ENCODE data around the gene SPSB2. TPM values are rescaled to one million over a fixed set of nuclear protein-coding genes. Genes with fewer than 3 reads are reported as not detected.
"Not testable (repeated sequence)": the region's sequence is repeated elsewhere in the genome, so short reads cannot be mapped to it uniquely, and the experiment has no call there.

Gene SPSB2
- total RNA-seq, 1 experiment from 2014 or later, result 10.8 TPM

DNA sequence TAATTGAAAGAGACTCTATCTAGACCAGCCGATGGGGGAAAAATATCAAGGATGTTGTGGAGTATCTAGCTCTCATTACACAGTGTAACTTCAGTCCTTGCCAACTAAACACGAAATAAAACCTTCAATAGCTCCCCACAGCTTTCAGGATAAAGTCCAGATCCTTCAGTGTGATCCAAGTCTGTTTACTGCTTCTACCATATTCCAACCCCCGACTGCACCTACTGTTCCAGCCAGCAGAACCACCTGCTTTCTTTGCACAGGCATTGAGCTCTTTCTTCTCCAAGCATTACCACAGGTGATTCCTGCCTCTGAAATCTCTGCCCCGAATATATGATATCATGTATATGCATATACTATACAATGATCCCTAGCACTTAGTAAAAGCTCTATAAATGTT is 29.3 kb upstream of the SPSB2 start:
- DNase-seq (ENCODE audit: low spot score), result no peak

DNA sequence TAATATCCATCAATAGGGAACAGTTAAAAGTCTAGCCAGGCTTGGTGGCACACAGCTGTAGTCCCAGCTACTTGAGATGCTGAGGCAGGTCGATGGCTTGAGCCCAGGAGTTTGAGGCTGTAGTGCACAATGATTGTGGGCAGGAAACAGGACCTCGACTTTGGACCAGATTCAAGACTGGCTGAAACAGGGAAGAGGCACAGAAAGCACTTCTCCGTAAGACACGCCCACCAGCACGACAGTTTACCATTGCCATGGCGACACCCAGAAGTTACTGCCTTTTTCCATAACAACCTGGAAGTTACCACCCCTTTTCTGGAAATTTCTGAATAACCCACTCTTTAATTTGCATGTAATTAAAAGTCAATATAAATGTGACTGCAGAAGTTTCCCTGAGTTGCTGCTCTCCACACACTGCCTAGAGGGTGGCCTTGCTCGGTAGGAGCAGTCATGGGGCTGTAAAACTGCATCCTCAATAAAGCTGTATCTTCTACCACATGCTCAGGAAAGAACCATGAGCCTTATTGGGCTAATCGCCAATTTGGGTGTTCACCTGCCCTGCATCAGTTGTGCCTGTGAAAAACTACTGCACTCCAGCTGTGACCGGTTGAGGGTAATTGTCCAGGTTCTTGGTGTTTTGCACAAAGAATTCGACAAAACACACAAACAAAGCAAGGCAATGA is 26.9 kb upstream of the SPSB2 start:
- DNase-seq (ENCODE audit: low spot score), result peak; percentile 89

DNA sequence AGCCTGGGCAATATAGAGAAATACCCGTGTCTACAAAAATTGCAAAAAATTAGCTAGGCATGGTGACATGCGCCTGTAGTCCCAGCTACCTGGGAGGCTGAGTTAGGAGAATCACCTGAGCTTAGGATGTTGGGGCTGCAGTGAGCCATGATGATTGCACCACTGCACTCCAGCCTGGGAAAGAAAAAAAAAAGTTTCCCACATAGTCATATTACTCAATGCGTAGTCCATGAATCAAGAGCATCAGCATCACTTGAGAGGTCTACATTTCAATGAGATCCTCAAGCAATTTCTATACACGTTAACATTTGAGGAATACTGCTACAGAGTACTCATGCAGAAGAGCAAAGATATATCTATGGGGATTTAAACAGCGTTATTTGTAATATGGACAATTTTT is 26.3 kb upstream of the SPSB2 start:
- no peak for DNase-seq (ENCODE audit: low spot score)

DNA sequence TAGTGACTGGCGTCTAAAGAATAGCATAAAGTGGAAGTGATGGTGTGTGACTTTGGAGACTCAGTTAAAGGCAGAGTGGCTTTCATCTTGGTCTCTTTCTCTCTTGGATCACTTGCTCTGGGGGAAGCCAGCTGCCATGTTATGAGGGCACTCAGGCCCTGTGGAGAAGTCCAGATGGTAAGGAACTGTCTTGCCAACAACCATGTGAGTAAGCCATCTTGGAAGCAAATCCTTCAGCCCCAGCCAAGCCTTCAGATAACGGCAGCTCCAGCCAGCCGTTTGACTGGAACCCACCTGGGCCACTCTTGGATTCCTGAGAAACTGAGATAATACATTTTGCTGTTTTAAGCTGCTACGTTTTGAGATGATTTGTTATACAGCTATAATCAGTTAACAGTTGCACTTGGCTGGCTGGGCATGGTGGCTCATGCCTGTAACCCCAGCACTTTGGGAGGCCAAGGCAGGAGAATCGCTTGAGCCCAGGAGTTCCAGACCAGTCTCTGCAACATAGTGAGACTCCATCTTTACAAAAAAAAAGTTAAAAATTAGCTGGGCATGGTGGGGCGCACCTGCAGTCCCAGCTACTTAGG is 23.8 kb upstream of the SPSB2 start:
- no peak for DNase-seq (ENCODE audit: low spot score)

DNA sequence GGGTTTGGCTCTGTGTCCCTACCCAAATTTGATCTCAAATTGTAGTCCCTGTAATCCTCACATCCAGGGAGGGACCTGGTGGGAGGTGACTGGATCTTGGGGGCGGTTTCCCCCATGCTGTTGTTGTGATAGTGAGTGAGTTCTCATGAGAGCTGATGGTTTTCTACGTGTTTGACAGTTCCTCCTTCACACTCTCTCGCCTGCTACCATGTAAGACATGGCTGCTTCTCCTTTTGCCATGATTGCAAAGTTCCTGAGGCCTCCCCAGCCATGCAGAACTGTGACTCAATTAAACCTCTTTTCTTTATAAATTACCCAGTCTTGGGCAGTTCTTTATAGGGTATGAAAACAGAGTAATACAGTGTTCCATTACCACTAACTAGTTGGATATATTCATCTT is 21.2 kb upstream of the SPSB2 start:
- no peak for DNase-seq (ENCODE audit: low spot score)

DNA sequence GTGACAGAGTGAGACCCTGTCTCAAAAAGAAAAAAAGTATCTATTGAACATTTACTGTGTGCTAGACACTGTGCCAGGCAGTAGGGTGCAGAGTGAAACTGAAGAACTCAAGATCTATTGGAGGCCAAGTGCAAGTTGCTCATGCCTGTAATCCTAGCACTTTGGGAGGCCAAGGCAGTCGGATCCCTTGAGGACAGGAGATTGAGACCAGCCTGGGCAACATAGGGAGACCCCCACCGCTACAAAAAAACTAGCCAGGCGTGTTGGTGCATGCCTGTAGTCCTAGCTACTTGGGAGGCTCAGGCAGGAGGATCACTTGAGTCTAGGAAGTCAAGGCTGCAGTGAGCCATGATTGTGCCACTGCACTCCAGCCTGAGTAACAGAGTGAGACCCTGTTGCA is 19.6 kb upstream of the SPSB2 start:
- not testable (repeated sequence) for DNase-seq (ENCODE audit: low spot score)

DNA sequence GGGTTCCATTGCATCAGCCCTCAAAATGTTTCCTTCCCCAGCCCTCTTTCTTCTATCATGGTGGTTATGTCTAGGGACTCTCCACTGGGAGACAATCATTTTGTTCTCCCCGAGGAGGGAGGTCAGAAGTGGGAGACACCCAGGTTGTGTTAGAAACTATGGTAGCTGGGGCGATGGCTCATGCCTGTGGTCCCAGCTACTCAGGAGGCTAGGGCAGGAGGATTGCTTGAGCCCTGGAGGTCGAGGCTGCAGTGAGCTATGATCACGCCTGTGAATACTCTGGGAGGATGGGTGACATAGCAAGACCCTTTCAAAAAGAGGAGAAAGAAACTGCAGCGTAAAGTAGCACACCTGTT is 18.5 kb upstream of the SPSB2 start:
- peak; percentile 5 for DNase-seq (ENCODE audit: low spot score)

DNA sequence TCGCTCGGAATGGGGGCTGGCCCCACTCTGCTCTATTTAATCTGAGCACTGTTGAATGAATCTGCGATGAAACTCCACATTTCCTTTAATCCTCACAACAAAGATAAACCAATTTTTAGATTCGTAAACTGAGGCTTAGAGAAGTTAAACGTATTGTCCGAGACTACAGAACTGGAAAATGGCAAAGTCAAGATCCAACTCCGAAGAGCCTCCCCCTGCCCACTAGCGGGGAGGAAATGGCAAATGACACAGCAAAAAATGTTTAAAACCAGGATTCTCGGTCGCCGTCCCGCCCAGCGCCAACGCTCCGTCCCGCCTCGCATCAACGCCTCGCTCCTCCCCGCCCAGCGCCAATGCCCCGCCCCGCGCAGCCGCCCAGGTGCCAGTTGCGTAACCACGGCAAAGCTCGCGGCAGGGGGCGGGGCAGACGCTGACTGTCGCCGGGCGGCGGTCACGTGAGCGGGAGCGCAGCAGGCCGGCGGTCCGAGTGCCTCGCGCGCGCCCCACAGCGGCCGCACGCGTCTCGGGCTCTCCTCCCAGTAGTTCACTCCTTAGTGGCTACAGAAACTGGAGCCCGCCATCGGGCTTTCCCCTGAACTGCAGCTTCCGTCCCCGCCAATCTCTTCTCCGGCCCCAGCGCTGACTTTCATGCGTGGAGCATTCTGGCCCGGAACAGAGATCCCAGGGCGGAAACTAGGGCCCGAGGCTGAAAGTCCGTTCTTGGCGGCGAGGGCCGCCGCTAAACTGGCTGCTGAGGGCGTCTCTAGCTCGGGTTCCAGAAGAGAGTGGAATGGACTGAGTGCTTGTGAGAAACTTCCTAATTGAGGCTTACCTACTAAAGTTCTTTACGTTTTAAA is 17.9 kb upstream of the SPSB2 start:
- peak; percentile 95 for DNase-seq (ENCODE audit: low spot score)

DNA sequence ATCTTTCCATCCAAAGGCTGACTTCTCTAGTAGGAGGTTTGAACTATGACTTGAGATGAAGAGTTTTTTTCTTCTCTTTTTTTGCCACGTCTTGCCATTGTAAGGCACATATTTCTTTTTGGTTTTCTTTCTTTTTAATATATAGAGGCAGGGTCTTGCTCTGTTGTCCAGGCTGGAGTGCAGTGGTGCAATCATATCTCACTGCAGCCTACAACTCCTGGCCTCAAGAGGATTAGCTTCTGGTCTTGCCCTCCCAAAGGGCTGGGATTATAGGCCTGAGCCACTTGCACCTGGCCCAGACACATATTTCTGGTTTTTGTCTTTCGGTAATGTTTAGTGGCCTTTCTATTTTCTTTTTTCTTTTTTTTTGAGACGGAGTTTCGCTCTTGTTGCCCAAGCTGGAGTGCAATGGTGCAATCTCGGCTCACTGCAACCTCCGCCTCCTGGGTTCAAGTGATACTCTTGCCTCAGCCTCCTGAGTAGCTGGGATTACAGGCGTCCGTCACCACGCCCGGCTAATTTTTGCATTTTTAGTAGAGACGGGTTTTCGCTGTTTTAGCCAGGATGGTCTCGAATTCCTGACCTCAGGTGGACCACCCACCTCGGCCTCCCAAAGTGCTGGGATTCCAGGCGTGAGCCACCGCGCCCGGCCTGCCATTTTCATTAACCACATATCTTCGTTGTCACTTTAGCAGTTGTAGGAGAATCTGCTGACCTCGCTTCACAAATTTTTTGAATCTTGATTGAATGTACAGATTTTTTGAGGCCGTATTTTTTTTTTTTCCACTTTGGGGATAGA is 16.9 kb upstream of the SPSB2 start:
- DNase-seq (ENCODE audit: low spot score), result not testable (repeated sequence)

DNA sequence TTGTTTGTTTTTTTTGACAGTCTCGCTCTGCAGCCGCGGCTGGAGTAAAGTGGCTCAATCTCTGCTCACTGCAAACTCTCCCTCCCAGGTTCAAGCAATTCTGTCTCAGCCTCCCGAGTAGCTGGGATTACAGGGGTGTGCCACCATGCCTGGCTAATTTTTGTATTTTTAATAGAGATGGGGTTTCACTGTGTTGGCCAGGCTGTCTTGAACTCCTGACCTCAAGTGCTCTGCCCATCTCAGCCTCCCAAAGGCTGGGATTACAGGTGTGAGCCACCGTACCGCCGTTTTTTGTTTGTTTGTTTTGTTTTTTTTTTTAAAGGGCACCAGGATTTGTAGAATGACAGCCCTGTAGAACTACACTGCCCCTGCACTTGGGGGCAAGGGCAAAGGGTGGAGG is 15.7 kb upstream of the SPSB2 start:
- DNase-seq (ENCODE audit: low spot score), result not testable (repeated sequence)

DNA sequence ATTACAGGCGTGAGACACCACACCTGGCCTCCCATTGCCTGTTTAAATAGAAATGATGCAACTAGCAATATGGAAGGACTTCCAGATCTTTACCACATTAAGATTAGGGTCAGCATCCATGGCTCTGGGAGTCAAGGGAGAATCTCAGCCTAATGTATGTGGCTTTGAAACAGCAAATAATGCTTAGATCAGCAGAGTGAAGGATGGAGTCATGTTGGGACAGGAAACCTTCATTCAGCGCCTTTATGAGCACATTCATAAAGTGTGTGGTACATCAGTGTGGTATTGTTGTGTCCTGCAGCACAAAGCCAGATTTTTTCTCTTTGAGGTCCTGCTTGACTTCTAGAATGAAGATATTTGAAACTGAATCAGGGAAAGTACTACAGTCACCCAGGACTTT is 15.3 kb upstream of the SPSB2 start:
- peak; percentile 2 for DNase-seq (ENCODE audit: low spot score)

DNA sequence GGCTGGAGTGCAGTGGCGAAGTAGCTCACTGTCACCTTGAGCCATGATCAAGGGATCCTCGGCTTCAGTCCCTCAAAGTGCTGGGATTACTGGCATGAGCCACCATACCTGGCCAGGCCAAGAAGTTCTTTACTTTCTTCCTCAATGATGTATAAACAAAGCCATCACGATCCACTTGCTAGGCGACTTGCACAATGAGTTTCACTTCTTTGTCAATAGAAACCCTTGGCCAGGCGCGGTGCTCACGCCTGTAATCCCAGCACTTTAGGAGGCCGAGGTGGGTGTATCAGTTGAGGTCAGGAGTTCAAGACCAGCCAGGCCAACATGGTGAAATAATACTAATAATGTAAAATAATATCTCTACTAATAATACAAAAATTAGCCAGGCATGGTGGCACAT is 14.4 kb upstream of the SPSB2 start:
- DNase-seq (ENCODE audit: low spot score), result no peak

DNA sequence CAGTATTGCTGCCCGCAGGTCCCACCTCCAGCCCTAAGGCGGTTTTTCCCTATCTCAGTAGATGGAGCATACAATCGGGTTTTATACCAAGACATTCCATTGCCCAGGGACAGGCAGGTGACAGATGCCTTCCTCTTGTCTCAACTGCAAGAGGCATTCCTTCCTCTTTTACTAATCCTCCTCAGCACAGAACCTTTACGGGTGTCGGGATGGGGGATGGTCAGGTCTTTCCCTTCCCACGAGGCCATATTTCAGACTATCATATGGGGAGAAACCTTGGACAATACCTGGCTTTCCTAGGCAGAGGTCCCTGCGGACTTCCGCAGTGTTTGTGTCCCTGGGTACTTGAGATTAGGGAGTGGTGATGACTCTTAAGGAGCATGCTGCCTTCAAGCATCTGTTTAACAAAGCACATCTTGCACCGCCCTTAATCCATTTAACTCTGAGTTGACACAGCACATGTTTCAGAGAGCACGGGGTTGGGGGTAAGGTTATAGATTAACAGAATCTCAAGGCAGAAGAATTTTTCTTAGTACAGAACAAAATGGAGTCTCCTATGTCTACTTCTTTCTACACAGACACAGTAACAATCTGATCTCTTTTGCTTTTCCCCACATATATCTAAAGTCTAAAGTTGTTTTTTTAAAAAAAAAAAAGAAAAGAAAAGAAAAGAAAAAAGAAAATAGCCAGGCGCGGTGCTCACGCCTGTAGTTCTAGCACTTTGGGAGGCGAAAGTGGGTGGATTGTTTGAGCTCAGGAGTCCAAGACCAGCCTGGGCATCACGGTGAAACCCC is 13.3 kb upstream of the SPSB2 start:
- DNase-seq (ENCODE audit: low spot score), result not testable (repeated sequence)

DNA sequence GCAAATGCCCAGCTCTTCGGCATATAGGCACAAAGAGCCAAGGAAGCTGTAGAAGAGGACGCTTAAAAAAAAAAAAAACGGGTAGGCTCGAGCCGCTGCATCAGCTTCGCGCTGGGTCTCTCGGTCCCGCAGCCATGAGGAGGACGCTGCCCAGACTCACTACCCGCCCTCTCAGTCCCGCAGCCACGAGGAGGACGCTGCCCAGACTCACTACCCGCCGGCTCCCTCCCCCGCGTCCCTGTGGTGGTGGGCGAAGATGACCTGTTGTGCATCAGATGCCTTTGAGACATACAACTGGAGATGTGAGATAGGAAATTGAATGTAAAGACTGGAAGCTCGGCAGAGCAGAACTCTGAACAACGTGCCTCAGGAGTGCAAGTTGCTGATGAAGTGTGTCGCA is 11.4 kb upstream of the SPSB2 start:
- DNase-seq (ENCODE audit: low spot score), result no peak

DNA sequence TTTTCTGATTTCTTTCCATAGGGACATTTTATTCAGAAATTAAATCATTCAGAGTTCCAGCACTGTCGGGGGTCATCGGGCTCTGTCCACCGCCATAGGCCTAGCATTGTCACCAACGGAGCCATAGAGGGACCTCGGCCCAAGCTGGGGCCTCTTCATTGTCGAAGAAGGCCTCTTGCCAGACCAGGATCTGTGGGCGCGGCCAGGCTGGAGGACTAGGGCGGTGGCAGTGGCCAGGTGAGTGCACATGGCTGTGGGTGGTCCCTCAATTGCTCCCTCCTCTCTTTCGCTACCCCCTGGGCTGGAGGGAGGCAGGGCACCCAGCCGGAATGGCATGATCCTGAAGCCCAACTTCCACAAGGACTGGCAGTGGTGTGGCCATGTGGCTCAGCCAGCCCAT is 10.6 kb upstream of the SPSB2 start:
- DNase-seq (ENCODE audit: low spot score), result no peak

DNA sequence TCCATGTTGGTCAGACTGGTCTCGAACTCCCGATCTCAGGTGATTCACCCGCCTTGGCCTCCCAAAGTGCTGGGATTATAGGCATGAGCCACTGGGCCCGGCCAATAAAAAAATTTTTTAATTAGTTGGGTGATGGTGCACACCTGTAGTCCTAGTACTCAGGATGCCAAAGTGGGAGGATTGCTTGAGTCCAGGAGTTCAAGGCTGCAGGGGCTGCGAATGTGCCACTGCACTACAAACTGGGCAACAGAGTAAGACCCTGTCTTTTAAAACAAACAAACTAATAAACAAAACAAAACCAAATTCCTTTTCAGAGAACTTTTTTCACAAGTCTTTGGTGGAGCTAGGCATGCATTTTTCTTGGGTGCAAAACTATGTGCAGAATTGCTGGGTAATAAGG is 10.1 kb upstream of the SPSB2 start:
- DNase-seq (ENCODE audit: low spot score), result no peak

DNA sequence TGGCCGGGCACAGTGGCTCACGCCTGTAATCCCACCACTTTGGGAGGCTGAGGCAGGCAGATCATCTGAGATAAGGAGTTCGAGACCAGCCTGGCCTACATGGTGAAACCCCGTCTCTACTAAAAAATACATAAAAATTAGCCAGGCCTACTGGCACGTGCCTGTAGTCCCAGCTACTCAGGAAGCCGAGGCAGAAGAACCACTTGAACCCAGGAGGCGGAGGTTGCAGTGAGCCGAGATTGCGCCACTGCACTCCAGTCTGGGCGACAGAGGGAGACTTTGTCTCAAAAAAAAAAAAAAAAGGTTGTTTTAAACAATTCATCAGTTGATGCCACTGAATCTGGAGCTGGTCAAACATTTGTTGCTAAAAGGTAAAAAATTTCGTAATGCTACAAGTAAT is 6.7 kb upstream of the SPSB2 start:
- DNase-seq (ENCODE audit: low spot score), result not testable (repeated sequence)

DNA sequence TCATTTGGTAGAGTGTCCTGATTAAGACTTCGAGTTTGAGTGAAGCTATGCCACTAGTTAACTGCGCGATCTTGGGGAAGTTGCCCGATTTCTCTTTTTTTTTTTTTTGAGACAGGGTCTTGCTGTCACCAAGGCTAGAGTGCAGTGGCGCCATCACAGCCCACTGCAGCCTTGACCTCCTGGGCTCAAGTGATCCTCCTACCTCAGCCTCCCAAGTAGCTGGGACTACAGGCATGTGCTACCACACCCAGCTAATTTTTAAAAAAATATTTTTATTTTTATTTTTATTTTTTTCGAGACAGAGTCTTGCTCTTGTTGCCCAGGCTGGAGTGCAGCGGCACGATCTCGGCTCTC is 889 bp upstream of the SPSB2 start:
- DNase-seq (ENCODE audit: low spot score), result not testable (repeated sequence)

DNA sequence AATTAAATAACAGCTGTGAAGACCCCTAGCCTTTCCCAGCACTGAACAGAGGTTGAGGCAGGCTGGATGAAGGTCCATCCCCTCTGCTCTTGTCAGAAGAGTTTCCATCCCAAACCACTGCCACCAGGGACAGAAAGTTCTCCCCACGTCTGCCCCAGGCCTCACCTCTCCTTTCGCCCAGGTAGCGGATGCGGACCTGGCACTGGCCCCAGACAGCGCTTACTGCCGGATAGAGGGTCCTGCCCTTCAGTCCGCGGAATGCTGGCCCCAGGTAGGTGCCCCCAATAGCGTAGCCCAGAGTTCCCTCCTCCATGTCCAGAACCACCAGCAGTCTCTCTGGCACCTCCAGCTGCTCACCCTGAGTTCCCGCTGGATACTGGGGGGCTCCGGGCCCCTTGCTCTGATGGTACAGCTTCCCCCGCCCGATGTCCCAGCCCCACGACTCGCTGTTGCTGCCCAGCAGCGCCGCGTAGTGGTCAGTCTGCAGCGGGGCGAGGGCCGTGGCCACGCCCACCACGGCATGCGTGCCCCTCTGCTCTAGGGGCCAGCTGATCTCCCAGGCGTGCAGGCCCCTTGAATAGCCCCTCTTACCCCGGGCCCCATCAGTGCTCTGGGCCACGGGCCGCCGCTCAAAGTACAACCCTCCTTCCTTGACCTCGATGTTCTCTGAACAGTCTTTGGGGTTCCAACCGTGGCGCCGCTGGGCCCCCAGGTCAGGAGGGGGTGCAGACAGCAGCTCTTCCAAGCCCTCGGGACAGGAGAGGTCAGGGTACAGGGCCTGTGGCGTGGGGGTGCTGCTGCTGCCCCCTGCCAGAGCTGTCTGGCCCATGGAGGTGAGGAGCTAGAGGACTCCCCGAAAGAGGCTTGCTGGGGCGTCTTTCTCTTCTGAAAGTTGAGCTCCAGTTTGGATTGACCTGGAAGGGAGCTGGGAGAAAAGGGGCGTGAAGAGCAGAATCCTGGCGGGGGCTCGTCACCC is 742 bp downstream of the SPSB2 start:
- DNase-seq (ENCODE audit: low spot score), result peak; percentile 84
